Ishikawa (cell line): Measurements from ENCODE around the gene EVI5.

Experiments
- CEBPB ChIP-seq: IDR thresholded peaks from 2 replicates; pipeline ENCODE4 v1.6.1; 2012
- CREB1 ChIP-seq: IDR thresholded peaks from 2 replicates; pipeline ENCODE4 v1.6.1; 2012; ENCODE audit warnings: low read depth
- EGR1 ChIP-seq: IDR thresholded peaks from 2 replicates; pipeline ENCODE4 v1.6.1; 2012
- EP300 ChIP-seq: IDR thresholded peaks from 2 replicates; pipeline ENCODE4 v1.6.1; 2012; ENCODE audit warnings: borderline replicate concordance
- FOXM1 ChIP-seq: IDR thresholded peaks from 2 replicates; pipeline ENCODE4 v1.6.1; 2012; ENCODE audit warnings: low read depth, borderline replicate concordance
- MAX ChIP-seq: IDR thresholded peaks from 2 replicates; pipeline ENCODE4 v1.6.1; 2012
- NFIC ChIP-seq: IDR thresholded peaks from 2 replicates; pipeline ENCODE4 v1.6.1; 2012
- RAD21 ChIP-seq: IDR thresholded peaks from 2 replicates; pipeline ENCODE4 v1.6.1; 2012; ENCODE audit warnings: low read depth
- REST ChIP-seq: IDR thresholded peaks from 2 replicates; pipeline ENCODE4 v1.6.1; 2012; ENCODE audit warnings: low read depth, mild to moderate bottlenecking
- TAF1 ChIP-seq: IDR thresholded peaks from 2 replicates; pipeline ENCODE4 v1.6.1; 2012; ENCODE audit warnings: low read depth, mild to moderate bottlenecking
- TCF12 ChIP-seq: IDR thresholded peaks from 2 replicates; pipeline ENCODE4 v1.6.1; 2012; ENCODE audit warnings: low read depth
- TEAD4 ChIP-seq: IDR thresholded peaks from 2 replicates; pipeline ENCODE4 v1.6.1; 2012
- YY1 ChIP-seq: IDR thresholded peaks from 2 replicates; pipeline ENCODE4 v1.6.1; 2012; ENCODE audit warnings: low read depth
- ZBTB7A ChIP-seq: IDR thresholded peaks from 2 replicates; pipeline ENCODE4 v1.6.1; 2012; ENCODE audit warnings: low read depth
- TF ChIP-seq, protein P1 (sequence below): IDR thresholded peaks from 2 replicates; pipeline ENCODE4 v1.6.1; 2012

EVI5 gene

GRCh38 chr1:92820551-92820950, 35.6 kb upstream of the EVI5 start:
- no peak for TF ChIP-seq TCF12
- TF ChIP-seq ZBTB7A, result no peak
- TF ChIP-seq EP300, result no peak
- TF ChIP-seq, protein P1, sequence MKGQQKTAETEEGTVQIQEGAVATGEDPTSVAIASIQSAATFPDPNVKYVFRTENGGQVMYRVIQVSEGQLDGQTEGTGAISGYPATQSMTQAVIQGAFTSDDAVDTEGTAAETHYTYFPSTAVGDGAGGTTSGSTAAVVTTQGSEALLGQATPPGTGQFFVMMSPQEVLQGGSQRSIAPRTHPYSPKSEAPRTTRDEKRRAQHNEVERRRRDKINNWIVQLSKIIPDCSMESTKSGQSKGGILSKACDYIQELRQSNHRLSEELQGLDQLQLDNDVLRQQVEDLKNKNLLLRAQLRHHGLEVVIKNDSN, result no peak
- TF ChIP-seq NFIC, result no peak
- TF ChIP-seq REST, result no peak
- TF ChIP-seq RAD21, result no peak
- no peak for TF ChIP-seq MAX
- TF ChIP-seq TAF1, result no peak
- no peak for TF ChIP-seq YY1
- no peak for TF ChIP-seq FOXM1
- no peak for TF ChIP-seq CREB1
- TF ChIP-seq TEAD4, result no peak
- no peak for TF ChIP-seq EGR1
- no peak for TF ChIP-seq CEBPB

DNA sequence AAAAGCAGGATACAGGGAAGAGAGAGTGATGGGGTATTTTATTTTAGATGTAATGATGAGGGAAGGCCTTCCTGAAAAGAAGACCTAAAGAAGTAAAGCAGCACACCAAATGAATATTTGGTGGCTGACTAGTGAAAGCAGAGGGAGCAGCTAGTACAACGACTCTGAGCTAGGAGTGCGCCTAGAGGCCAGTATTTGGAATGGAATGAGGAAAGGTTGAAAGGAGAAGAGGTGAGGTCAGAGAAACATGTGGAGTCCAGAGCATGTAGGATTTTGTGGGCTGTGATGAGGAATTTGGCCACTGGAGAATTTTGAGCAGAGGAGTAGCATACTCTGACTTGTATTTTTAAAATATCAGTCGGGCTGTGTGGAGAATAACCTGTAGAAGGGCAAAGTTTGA, 35.1 kb upstream of the EVI5 start:
- TF ChIP-seq YY1 (no peak), CEBPB (no peak), MAX (no peak), TEAD4 (no peak), REST (no peak)

DNA sequence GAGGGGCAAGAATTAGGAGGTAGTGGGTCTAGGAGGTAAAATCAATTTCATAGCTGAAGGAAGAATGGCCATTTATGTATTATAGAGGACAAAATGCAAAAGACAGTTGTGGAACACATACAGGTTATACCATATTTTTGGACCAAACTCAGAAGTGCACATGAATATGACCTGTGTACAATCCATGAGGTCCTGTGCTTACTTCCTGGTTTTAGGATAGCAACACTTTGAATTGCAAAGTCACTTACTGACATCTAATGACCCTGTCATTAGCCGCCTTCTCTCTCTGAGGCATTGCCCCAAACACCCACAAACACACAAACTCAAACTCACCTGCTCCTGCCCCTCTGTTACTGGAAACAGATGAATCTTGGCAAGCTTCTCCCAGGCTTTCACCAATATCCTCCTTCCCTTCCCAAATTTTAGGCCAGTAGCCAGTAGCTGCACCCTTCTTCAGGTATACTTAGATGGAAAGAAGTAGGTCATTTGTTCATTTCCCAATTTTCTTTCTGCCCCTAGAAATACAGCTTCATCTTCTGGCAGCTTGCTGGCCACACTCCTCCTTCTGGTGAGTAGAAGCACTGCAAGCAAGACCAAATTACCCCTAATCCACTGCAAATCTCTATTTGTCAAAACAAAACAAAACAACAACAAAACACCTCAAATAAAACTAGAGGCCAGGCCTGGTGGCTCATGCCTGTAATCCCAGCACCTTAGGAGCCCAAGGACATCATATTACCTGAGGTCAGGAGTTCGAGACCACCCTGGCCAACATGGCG, 33.3 kb upstream of the EVI5 start:
- TF ChIP-seq REST (no peak), RAD21 (peak; percentile 70)

DNA sequence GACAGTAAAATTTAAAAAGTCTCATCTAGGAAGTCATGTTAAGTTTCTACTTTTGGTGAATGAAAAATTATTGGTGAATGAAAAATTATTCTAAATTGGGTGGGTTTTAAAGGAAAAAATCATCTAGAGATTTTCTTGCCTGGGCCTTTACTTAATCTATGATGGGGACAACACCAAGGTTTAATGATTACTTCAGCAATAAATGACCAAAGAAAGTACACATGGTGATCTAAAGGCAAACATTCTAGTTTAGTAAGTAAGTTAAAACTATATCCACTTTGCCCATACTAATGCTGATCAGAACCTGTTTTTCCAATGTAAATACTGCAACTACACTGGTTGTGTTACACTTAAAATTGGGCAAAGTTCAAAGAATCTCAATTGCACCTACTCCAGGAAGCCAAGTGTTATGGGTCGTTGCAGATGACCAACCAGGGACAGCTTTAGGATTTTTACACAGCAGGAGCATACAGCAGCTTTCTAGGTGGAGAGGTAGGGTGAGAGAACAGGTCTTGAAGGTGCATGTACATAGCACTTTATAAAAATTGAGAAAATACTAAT, 32.3 kb upstream of the EVI5 start:
- TF ChIP-seq NFIC (no peak), TEAD4 (no peak), EP300 (no peak), FOXM1 (no peak), ZBTB7A (no peak)
- TF ChIP-seq, protein P1, result no peak

DNA sequence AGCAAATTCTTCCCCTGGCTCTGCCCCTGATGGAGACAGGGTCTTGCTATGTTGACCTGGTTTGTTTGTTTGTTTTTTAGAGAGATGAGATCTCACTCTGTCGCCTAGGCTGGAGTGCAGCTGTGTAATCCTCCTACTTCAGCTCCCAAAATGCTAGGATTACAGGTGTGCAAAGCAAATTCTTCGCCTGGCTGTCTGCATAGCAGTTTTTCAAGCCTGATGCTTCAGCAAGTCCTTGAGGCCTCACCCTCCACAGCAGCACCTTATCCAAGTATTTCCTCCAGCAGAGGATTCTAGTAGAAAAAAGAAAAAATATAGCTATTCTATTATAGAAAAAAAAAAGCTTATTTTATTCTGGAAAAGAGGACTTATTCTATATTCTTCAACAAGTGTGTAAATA, 31.8 kb upstream of the EVI5 start:
- no peak for TF ChIP-seq TAF1
- TF ChIP-seq EP300, result no peak
- no peak for TF ChIP-seq TEAD4
- no peak for TF ChIP-seq TCF12
- TF ChIP-seq YY1, result no peak
- TF ChIP-seq MAX, result no peak
- no peak for TF ChIP-seq CREB1
- TF ChIP-seq CEBPB, result no peak
- TF ChIP-seq RAD21, result no peak
- no peak for TF ChIP-seq NFIC
